GM12873 (cell line): ENCODE results near the gene CAPS.

ENCODE experiments used
- TF ChIP-seq, protein P1 (sequence below): IDR thresholded peaks from 2 replicates; pipeline ENCODE4 v1.5.1; 2012; ENCODE audit warnings: low read depth, mild to moderate bottlenecking, moderate library complexity, low read length, control low read depth; ENCODE audit not compliant: insufficient read depth; ENCODE audit errors: missing control alignments

The CAPS gene

DNA sequence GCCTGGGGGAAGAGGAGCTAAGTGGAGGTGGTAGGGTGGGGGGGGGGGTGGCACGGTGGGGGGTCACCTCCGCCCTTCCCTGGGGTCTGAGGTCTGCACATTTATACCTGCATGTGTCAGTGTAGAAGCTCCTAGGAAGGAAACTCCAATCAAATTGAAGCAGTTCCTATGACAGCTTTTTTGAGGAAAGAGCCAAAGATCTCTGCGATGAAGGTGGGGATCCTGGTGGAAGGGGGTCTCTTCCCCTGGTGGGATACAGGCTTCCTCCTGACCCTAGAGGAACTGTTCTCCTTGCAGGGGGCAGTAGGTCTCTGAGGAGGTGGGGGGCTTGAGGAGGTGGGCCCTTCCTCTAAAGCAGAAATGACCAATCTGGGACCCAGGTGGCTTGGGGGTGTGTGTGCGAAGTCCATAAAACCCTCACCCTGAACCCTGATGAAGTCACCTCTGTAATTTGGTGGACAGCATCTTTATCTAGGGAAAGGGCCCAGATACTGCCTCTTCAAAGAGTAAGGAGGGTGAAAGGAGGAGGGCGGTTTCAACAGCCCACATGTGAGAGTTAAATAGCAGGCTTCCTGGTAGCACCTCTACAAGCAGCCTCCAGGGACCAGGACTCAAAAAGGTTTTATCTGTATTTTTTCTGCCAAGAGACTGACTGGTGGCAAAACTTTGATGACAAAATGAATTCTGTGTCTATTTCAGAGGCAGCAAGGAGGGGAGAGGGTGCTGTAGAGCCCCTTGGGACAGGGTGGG is 50.9 kb downstream of the CAPS start:
- TF ChIP-seq, protein P1, sequence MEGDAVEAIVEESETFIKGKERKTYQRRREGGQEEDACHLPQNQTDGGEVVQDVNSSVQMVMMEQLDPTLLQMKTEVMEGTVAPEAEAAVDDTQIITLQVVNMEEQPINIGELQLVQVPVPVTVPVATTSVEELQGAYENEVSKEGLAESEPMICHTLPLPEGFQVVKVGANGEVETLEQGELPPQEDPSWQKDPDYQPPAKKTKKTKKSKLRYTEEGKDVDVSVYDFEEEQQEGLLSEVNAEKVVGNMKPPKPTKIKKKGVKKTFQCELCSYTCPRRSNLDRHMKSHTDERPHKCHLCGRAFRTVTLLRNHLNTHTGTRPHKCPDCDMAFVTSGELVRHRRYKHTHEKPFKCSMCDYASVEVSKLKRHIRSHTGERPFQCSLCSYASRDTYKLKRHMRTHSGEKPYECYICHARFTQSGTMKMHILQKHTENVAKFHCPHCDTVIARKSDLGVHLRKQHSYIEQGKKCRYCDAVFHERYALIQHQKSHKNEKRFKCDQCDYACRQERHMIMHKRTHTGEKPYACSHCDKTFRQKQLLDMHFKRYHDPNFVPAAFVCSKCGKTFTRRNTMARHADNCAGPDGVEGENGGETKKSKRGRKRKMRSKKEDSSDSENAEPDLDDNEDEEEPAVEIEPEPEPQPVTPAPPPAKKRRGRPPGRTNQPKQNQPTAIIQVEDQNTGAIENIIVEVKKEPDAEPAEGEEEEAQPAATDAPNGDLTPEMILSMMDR, result no peak
